ENCODE measurements around the gene TEAD1.

Gene TEAD1

DNA sequence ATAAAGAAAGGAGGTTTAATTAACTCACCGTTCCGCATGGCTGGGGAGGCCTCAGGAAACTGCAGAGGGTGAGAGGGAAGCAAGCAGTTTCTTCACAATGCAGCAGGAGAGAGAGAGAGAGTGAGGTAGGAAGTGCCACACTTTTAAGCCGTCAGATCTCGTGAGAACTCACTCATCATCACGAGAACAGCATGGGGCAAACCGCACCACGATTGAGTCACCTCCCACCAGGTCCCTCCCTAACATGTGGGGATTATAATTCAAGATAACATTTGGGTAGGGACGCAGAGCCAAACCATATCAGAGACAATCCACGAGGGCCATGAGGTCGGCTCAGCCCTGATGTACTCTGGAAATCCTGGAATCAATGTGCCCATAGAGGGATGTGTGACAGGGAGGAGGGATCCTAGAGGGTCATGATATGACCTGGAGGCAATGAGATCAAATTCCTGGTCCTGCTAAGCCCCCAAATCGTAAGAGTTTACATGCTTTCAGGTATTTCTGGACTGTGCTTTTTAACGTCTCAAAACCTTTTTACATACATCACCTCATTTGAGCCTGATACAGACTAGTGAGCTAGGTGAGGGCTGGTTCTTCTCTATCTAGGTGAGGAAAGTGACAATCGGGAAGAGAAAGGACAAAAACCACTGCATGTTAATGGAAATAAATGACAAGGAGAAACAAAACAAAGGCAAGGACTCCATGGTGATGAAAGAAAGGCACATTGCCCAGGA is 315.4 kb downstream of the TEAD1 start:
- intact Hi-C loops (cut with DNase I): no loop called here
- DNase-seq: no peak

DNA sequence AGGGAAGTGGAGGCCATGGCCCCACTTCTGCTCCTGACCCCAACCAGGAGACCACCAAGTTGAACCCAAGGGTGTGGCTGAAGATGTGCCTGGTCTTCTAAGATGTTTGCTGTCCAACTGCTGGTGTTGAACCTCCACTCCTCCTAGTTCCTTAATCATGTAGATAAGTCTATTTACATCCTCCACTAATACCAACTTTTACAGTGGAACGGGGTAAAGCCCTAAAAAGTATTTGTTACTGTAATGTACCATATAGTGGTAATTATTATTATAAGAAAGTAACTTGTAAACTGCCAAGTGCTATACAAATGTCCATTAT is 315.9 kb downstream of the TEAD1 start:
- no peak for DNase-seq
- intact Hi-C loops (cut with DNase I): no loop called here

DNA sequence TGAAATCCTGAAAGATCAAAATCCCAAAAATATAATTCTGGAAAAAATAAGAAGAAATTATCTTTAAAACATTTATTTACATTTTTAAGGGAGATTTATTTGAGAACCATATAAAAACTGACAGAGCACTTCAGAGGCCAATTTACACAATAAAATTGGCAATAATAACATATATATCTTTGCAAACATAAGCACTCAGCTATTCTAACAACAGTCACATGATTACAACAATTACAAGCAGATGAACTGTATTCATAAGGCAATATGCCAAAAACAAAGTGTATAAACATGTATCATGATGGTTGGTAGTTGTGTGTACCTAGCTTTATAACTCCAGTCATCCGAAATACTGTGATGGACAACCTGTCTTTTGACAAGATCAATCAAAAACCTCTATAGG is 317.2 kb downstream of the TEAD1 start:
- no peak for DNase-seq
- intact Hi-C loops (cut with DNase I): no loop called here

DNA sequence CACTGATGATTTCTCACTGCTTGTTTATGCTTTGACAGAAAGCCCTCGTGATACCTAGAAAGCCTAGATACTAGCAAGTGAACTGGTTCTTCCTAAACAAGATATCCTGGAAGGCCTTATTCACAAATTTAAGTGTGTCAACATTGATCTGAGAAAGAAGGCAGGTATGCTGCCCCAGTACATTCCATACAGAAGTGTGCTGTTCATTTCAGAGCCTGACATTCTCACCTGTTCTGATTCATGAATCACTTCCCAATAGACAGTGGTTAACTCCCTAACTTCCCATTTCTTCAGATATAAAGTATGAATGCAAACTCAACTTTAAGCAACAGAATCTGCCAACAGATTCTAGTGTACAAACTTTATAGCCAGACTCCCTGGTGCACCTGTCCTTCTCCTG is 319.4 kb downstream of the TEAD1 start:
- intact Hi-C loops (cut with DNase I): no loop called here
- DNase-seq: no peak

All from posterior cingulate gyrus (tissue), 11 donors.